CD14-positive monocyte (primary cell): Measurements from ENCODE around the gene CMTM2. TPM values are rescaled to one million over a fixed set of nuclear protein-coding genes. Genes with fewer than 3 reads are reported as not detected.

Experiments
- DNase-seq, 3 donors: peaks; one replicate each; pipeline ENCODE4 v3.0.0-alpha.2; 2011 to 2022
- H2AFZ ChIP-seq: 2 replicates; pipeline ENCODE4 v1.6.0; 2012; ENCODE audit warnings: mild to moderate bottlenecking, low read depth, low read length, inconsistent platforms; ENCODE audit not compliant: insufficient read depth, poor library complexity, severe bottlenecking
- H3K27ac ChIP-seq, 2 donors: 1 replicate in 1 of 2; 2 replicates in 1 of 2; pipeline ENCODE4 v1.5.1; 2012 to 2013; ENCODE audit warnings: low read length in 2 of 2, control low read depth in 1 of 2, inconsistent platforms in 1 of 2, low read depth in 1 of 2, mild to moderate bottlenecking in 1 of 2
- H3K27me3 ChIP-seq, 2 donors: one replicate each; pipeline versions ENCODE4 v1.6.0 to v1.6.1; 2011 to 2013; ENCODE audit warnings: low read length in 2 of 2; ENCODE audit not compliant: control insufficient read depth in 2 of 2, insufficient read depth in 2 of 2
- H3K36me3 ChIP-seq, 2 donors: replicated peaks in 1 of 2; 1 replicate in 1 of 2; 2 replicates in 1 of 2; pipeline versions ENCODE4 v1.5.1 to v1.6.1; 2012 to 2013; ENCODE audit warnings: low read length in 2 of 2, control low read depth in 1 of 2, inconsistent platforms in 1 of 2, mild to moderate bottlenecking in 1 of 2; ENCODE audit not compliant: insufficient read depth in 2 of 2, control insufficient read depth in 1 of 2
- H3K4me1 ChIP-seq, 2 donors: 1 replicate in 1 of 2; 2 replicates in 1 of 2; pipeline versions ENCODE4 v1.5.1 to v1.6.1; 2012 to 2013; ENCODE audit warnings: low read length in 2 of 2, control low read depth in 1 of 2, inconsistent platforms in 1 of 2, mild to moderate bottlenecking in 1 of 2, moderate library complexity in 1 of 2; ENCODE audit not compliant: insufficient read depth in 2 of 2, control insufficient read depth in 1 of 2
- H3K4me2 ChIP-seq: replicated peaks from 2 replicates; pipeline ENCODE3; 2012; ENCODE audit warnings: low read length, moderate library complexity, mild to moderate bottlenecking; ENCODE audit not compliant: poor library complexity, severe bottlenecking; ENCODE audit errors: extremely low read depth
- H3K4me3 ChIP-seq, 3 experiments: fragments of 200-600 bp in 1 of 3; sonication (generic) in 1 of 3; replicated peaks in 1 of 3; 1 replicate in 2 of 3; 2 replicates in 1 of 3; pipeline ENCODE4 v1.5.1; 2011 to 2013; ENCODE audit warnings: low read length in 3 of 3, mild to moderate bottlenecking in 3 of 3, control low read depth in 2 of 3, low read depth in 2 of 3, inconsistent platforms in 1 of 3, moderate library complexity in 1 of 3
- H3K79me2 ChIP-seq: 2 replicates; pipeline ENCODE4 v1.6.0; 2012; ENCODE audit warnings: mild to moderate bottlenecking, control low read depth, inconsistent platforms, low read length, moderate library complexity; ENCODE audit not compliant: insufficient read depth
- H3K9ac ChIP-seq: 2 replicates; pipeline ENCODE4 v1.6.0; 2017; ENCODE audit warnings: low read length, mild to moderate bottlenecking; ENCODE audit not compliant: insufficient read depth, poor library complexity, severe bottlenecking
- H3K9me3 ChIP-seq, 2 donors: replicated peaks in 1 of 2; 1 replicate in 1 of 2; 2 replicates in 1 of 2; pipeline versions ENCODE4 v1.5.1 to v1.6.1; 2012 to 2013; ENCODE audit warnings: low read length in 2 of 2, control low read depth in 1 of 2; ENCODE audit not compliant: control insufficient read depth in 1 of 2, insufficient read depth in 1 of 2
- H4K20me1 ChIP-seq: 2 replicates; pipeline ENCODE4 v1.6.0; 2012; ENCODE audit warnings: mild to moderate bottlenecking, low read length, control low read depth, moderate library complexity; ENCODE audit not compliant: insufficient read depth
- H3K27ac Mint-ChIP-seq, 7 donors: one replicate each; pipeline ENCODE4 v1.8.0; 2020; ENCODE audit warnings: mild to moderate bottlenecking in 7 of 7, mixed read lengths in 7 of 7, moderate library complexity in 6 of 7, inconsistent platforms in 2 of 7
- H3K27me3 Mint-ChIP-seq, 3 donors: one replicate each; pipeline ENCODE4 v1.8.0; 2021 to 2022; ENCODE audit warnings: low read depth in 3 of 3, mild to moderate bottlenecking in 3 of 3, mixed read lengths in 3 of 3, moderate library complexity in 3 of 3, inconsistent platforms in 1 of 3
- H3K36me3 Mint-ChIP-seq, 2 donors: one replicate each; pipeline ENCODE4 v1.8.0; 2020; ENCODE audit warnings: mixed read lengths in 2 of 2, inconsistent platforms in 1 of 2, mild to moderate bottlenecking in 1 of 2
- H3K4me1 Mint-ChIP-seq: one replicate; pipeline ENCODE4 v1.8.0; 2020; ENCODE audit warnings: mild to moderate bottlenecking, mixed read lengths
- H3K4me3 Mint-ChIP-seq, 2 donors: one replicate each; pipeline ENCODE4 v1.8.0; 2020; ENCODE audit warnings: mild to moderate bottlenecking in 2 of 2, mixed read lengths in 2 of 2, moderate library complexity in 1 of 2
- H3K9me3 Mint-ChIP-seq, 7 donors: one replicate each; pipeline ENCODE4 v1.8.0; 2020 to 2022; ENCODE audit warnings: mixed read lengths in 7 of 7, mild to moderate bottlenecking in 6 of 7, moderate library complexity in 6 of 7, inconsistent platforms in 2 of 7
- CTCF ChIP-seq: fragments of 200-600 bp; IDR thresholded peaks from one replicate; pipeline ENCODE4 v1.8.0; 2022; ENCODE audit warnings: antibody characterized with exemption, mild to moderate bottlenecking
- whole genome bisulfite sequencing: methylation state at CpG from one replicate; pipeline ENCODE4 v1.1.5; 2013; ENCODE audit warnings: missing lambda C conversion rate; ENCODE audit not compliant: insufficient coverage; 5-methylcytosine and 5-hydroxymethylcytosine counted together
- intact Hi-C, 2 donors: fragments of 100-400 bp; cut with micrococcal nuclease; formaldehyde crosslinking; loops; one replicate each; pipeline versions ENCODE4 v1.15.0 to v1.15.1; 2023
- polyA plus RNA-seq, 3 donors: library from polyadenylated mRNA; depleted of rRNA in 1 of 3; unstranded in 2 of 3; stranded (reverse) in 1 of 3; fragments of 300-500 nt in 2 of 3; fragments of >200 nt in 1 of 3; fragmentation: Illumina TruSeq in 2 of 3; gene quantifications; 1 replicate in 2 of 3; 2 replicates in 1 of 3; pipeline ENCODE4 v1.2.3, GENCODE V29; 2012 to 2021

CMTM2 gene
- polyA plus RNA-seq, 3 donors, result 11.0 to 41.6 (median 39.1) TPM

DNA sequence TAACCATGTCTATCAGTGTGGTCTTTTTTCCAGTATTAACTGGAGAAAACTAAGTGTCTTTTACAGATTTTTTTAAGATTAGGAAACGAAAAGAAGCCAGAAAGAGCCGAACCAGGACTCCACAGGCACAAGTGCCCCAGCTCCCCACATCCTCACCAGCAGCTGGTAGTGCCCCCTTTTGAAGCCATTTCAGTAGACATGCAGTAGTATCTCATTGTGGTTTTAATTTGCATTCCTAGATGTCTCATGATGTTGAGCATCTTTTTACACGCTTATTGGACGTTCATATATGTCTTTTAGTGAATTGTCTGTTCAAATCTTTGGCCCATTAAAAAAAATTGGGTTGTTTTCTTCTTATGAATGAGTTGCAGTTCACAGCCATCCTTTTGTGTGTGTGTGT is 20.5 kb downstream of the CMTM2 start:
- no peak for DNase-seq
- peaks cover 0 to 12% (median 8%) of the 10 kb centered on the region in 7 donors for H3K9me3 Mint-ChIP-seq
- H3K27me3 ChIP-seq, result no peaks in the 10 kb centered on the region
- H3K36me3 ChIP-seq, result no peaks in the 10 kb centered on the region
- H3K36me3 Mint-ChIP-seq, result peaks cover 0 to 9% of the 10 kb centered on the region in 2 donors
- H3K9ac ChIP-seq, result no peak overlapping the region
- no peak overlapping the region for H3K27ac ChIP-seq
- no peak for TF ChIP-seq CTCF
- peaks cover 12 to 15% (median 14%) of the 10 kb centered on the region in 3 donors for H3K27me3 Mint-ChIP-seq
- no peak overlapping the region for H3K4me2 ChIP-seq
- 92% methylated on average over 2 of the region's 4 CpGs for WGBS
- no peak overlapping the region for H3K27ac Mint-ChIP-seq
- no peaks in the 10 kb centered on the region for H4K20me1 ChIP-seq
- peaks cover 26% of the 10 kb centered on the region for H3K4me1 Mint-ChIP-seq
- H3K4me3 ChIP-seq, result no peak overlapping the region
- H3K4me3 Mint-ChIP-seq, result no peak overlapping the region
- intact Hi-C loops, result loop anchor here (5.0 to 10.0 kb wide), 2 partner anchors 32 to 265 kb away; partner anchors contain the start of gene CMTM1 (in 1 of the 2)
- peaks cover 0 to 10% of the 10 kb centered on the region in 2 donors for H3K9me3 ChIP-seq
- peaks cover 13 to 15% of the 10 kb centered on the region in 2 donors for H3K4me1 ChIP-seq
- H3K79me2 ChIP-seq, result peaks cover under 1% of the 10 kb centered on the region
- H2AFZ ChIP-seq, result no peak overlapping the region

- Histone ChIP-seq H3K4me3 (no peak overlapping the region), H3K9ac (no peak overlapping the region), H3K4me2 (no peak overlapping the region), H3K27me3 (no peaks in the 10 kb centered on the region), H3K4me1 (peaks cover 8 to 10% of the 10 kb centered on the region in 2 donors), H3K27ac (no peak overlapping the region), H3K79me2 (peaks cover 8% of the 10 kb centered on the region), H4K20me1 (no peaks in the 10 kb centered on the region), H3K9me3 (peaks cover 0 to 10% of the 10 kb centered on the region in 2 donors), H3K36me3 (no peaks in the 10 kb centered on the region), H2AFZ (no peak overlapping the region)
- intact Hi-C loops, result loop anchor here (5.0 to 10.0 kb wide), 2 partner anchors 33 to 264 kb away; partner anchors contain the start of gene CMTM1 (in 1 of the 2)
- 90% methylated on average over 1 of the region's 1 CpG for WGBS
- H3K9me3 Mint-ChIP-seq, result peaks cover 0 to 12% (median 8%) of the 10 kb centered on the region in 7 donors
- H3K4me3 Mint-ChIP-seq, result no peak overlapping the region
- no peak for TF ChIP-seq CTCF
- peaks cover 23% of the 10 kb centered on the region for H3K4me1 Mint-ChIP-seq
- peaks cover 12 to 15% (median 14%) of the 10 kb centered on the region in 3 donors for H3K27me3 Mint-ChIP-seq
- H3K36me3 Mint-ChIP-seq, result peaks cover 0 to 9% of the 10 kb centered on the region in 2 donors
- no peak overlapping the region for H3K27ac Mint-ChIP-seq
- no peak for DNase-seq
Measured at GRCh38 chr16:66600477-66600876, 21.2 kb downstream of the CMTM2 start.
